Body of pancreas (tissue), 4 donors: Measurements from ENCODE around the gene ICAM5.

ENCODE experiments used
- CTCF ChIP-seq, 7 experiments: fragments of 450-650 bp in 4 of 7; fragments of 200-600 bp in 3 of 7; sonication (generic) in 3 of 7; IDR thresholded peaks; one replicate each; pipeline ENCODE4 v1.5.1; 2016 to 2019; ENCODE audit warnings: antibody characterized with exemption in 7 of 7
- POLR2A ChIP-seq, 3 donors: fragments of 450-650 bp; IDR thresholded peaks; one replicate each; pipeline ENCODE4 v1.6.1; 2016; ENCODE audit warnings: antibody characterized with exemption in 3 of 3, mild to moderate bottlenecking in 2 of 3

DNA sequence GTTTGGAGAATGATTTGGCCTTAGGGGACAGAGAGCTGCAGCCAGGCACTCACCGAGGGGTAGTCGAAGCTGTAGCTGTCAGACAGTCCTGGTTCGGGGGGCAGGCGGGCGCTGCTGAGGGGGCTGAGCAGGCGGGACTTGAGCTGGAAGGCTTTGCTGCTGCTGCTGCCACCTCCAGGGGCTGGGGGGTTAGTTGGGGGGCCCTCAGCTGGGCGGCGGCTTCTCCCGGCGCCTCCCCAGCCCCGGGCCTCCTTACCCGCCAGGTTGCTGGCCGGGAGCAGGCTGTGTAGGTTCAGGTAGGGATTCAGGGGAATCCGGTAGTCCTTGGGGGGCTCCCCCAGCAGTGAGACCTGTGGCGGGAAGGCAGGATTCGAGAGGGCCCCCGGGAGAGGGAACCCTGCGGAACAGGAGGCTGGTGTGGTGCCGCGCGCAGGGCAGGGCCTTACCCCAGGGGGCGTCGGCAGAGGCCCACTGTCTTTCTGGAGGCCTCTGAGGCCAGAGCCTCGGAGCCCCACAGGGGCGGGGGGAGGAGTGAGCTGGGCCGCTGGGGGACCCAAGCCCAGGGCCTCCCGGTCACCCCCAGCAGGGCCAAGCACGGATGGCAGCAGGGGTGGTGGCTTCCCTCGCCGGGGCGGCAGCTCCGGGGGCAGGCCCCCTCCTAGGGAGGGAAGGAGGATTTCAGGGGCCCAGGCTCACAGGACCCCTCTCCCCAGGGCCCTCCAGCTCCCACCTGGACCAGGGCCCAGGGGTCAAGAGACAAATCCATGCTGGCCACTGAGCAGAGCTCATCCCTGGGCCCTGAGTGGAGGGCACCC lies 31.1 kb downstream of the ICAM5 start:
- TF ChIP-seq CTCF (IDR thresholded peaks at IDR 0.05) (no peak), POLR2A (IDR thresholded peaks at IDR 0.05) (no peak)
